PC-9 (cell line): ENCODE results near the gene SMCO1.

Experiments
- EZH2 ChIP-seq: fragments of 200-600 bp; sonication (generic); IDR thresholded peaks from 2 replicates; pipeline ENCODE4 v1.8.0; 2017; ENCODE audit warnings: antibody characterized with exemption, low read depth
- TF ChIP-seq, protein P1 (sequence below): fragments of 200-600 bp; sonication (generic); conservative IDR thresholded peaks from 2 replicates; pipeline ENCODE4 v1.6.1; 2017; ENCODE audit warnings: mixed run types, antibody characterized with exemption, mild to moderate bottlenecking, moderate library complexity

DNA sequence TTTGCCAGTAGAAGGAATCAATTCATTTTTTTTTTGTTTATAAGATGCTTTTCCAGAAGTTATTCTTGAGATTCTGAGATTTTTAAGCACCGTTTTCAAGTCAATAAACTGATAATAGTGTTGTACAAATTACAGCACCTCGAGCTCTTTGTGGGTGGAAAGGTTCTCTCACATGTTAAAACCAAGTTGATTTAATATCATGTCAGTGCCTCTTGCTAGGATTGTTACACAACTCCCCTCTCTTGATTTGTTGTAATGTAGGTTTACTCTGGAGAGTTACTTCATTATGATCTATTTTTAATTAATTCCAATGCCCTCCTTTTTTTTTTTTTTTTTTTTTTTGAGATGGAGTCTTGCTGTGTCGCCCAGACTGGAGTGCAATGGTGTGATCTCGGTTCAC is 57.1 kb downstream of the SMCO1 start:
- TF ChIP-seq, protein P1, sequence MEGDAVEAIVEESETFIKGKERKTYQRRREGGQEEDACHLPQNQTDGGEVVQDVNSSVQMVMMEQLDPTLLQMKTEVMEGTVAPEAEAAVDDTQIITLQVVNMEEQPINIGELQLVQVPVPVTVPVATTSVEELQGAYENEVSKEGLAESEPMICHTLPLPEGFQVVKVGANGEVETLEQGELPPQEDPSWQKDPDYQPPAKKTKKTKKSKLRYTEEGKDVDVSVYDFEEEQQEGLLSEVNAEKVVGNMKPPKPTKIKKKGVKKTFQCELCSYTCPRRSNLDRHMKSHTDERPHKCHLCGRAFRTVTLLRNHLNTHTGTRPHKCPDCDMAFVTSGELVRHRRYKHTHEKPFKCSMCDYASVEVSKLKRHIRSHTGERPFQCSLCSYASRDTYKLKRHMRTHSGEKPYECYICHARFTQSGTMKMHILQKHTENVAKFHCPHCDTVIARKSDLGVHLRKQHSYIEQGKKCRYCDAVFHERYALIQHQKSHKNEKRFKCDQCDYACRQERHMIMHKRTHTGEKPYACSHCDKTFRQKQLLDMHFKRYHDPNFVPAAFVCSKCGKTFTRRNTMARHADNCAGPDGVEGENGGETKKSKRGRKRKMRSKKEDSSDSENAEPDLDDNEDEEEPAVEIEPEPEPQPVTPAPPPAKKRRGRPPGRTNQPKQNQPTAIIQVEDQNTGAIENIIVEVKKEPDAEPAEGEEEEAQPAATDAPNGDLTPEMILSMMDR = no peak
- TF ChIP-seq EZH2 = no peak
